ENCODE results near the gene ARPP21. TPM values are rescaled to one million over a fixed set of nuclear protein-coding genes. Genes with fewer than 3 reads are reported as not detected.

ARPP21 gene
- total and polyA plus RNA-seq, 7 experiments from 2014 or later = not detected

DNA sequence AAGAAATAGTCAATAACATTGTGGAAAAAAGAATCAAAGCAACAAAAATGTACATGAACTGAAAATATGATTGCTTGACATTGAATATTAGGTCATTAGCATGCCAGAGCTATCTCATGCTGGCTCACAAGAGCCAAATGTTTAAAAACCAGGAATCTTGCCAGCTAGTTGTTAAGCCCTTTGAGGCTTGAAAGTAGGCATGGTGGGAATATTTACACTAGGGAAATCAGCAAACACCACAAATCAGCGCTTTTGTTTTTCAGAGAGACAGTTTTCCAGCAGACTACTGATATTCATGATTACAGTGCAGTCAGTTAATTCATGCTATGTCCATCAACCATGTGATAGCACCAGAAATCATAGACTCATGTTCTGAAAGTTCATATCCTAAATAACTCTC is 144.8 kb downstream of the ARPP21 start:
- H3K4me3 Mint-ChIP-seq = no peak overlapping the region
- CTCF ChIA-PET = no interaction called here

DNA sequence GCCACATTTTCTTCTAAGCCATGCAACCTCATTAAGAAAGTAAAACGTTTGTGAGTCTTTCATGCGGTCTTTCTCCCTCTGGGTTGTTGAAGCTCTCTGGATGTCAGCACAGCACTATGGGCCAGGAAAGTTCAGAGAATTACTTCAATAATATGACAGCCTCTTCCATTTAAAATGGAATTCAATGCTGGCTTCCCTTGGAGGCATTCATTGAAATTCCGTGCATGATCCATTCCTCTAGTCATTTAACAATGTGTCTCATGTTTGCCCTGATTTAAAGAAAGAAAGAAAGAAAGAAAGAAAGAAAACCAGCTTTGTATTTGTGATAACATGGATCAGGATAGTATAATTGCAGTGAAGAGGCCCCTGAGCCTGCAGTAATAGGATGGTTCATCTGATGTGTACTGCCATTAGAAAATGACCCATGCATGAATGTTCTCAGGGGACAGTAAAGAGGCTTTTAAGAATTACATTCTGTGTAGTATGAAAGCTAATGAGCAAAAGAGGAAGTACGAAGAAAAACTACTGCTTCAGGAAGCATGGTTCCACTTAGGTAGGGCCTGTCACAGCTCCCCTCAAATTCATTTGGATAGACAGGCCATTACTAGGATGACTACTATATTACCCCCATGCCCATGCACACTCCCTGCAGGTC is 146.0 kb downstream of the ARPP21 start:
- Mint-ChIP-seq H3K9me3 (peaks cover 0 to 8% (median 0%) of the 10 kb centered on the region in 11 donors), H3K27me3 (no peaks in the 10 kb centered on the region), H3K4me1 (no peaks in the 10 kb centered on the region), H3K4me3 (no peak overlapping the region), H3K36me3 (no peaks in the 10 kb centered on the region), H3K27ac (no peak overlapping the region)
- no peak overlapping the region for H3K27ac ChIP-seq (ENCODE audit: low read depth, low read length)
- H3K27me3 ChIP-seq (ENCODE audit: control insufficient read depth in 2 of 2, insufficient read depth in 2 of 2, low read length in 2 of 2) = no peaks in the 10 kb centered on the region
- ATAC-seq (no peak), DNase-seq (no peak)
- no peaks in the 10 kb centered on the region for H3K4me1 ChIP-seq (ENCODE audit: control insufficient read depth in 2 of 2, insufficient read depth in 2 of 2, low read length in 2 of 2)
- CTCF ChIA-PET = no interaction called here
- POLR2A ChIA-PET = no interaction called here
- H3K36me3 ChIP-seq (ENCODE audit: control insufficient read depth in 2 of 3, insufficient read depth in 3 of 3, low read length in 3 of 3) = no peaks in the 10 kb centered on the region
- no peaks in the 10 kb centered on the region for H3K9me3 ChIP-seq (ENCODE audit: control insufficient read depth in 2 of 3, low read length in 3 of 3)
- intact Hi-C loops (cut with micrococcal nuclease) = no loop called here
- H3K4me3 ChIP-seq (ENCODE audit: low read length) = no peak overlapping the region

More for the DNA sequence above, 144.8 kb downstream of the ARPP21 start:
- Mint-ChIP-seq H3K4me1 (no peaks in the 10 kb centered on the region), H3K27me3 (no peaks in the 10 kb centered on the region), H3K9me3 (peaks cover 0 to 8% (median 0%) of the 10 kb centered on the region in 11 donors), H3K27ac (no peak overlapping the region), H3K36me3 (no peaks in the 10 kb centered on the region)
- intact Hi-C loops (cut with micrococcal nuclease) = no loop called here
- ATAC-seq (no peak), DNase-seq (no peak)
- H3K4me1 ChIP-seq (ENCODE audit: control insufficient read depth in 2 of 2, insufficient read depth in 2 of 2, low read length in 2 of 2) = no peaks in the 10 kb centered on the region
- H3K9me3 ChIP-seq (ENCODE audit: control insufficient read depth in 2 of 3, low read length in 3 of 3) = no peaks in the 10 kb centered on the region
- H3K36me3 ChIP-seq (ENCODE audit: control insufficient read depth in 2 of 3, insufficient read depth in 3 of 3, low read length in 3 of 3) = no peaks in the 10 kb centered on the region
- H3K27me3 ChIP-seq (ENCODE audit: control insufficient read depth in 2 of 2, insufficient read depth in 2 of 2, low read length in 2 of 2) = no peaks in the 10 kb centered on the region
- H3K4me3 ChIP-seq (ENCODE audit: low read length) = no peak overlapping the region
- POLR2A ChIA-PET = no interaction called here
- H3K27ac ChIP-seq (ENCODE audit: low read depth, low read length) = no peak overlapping the region

DNA sequence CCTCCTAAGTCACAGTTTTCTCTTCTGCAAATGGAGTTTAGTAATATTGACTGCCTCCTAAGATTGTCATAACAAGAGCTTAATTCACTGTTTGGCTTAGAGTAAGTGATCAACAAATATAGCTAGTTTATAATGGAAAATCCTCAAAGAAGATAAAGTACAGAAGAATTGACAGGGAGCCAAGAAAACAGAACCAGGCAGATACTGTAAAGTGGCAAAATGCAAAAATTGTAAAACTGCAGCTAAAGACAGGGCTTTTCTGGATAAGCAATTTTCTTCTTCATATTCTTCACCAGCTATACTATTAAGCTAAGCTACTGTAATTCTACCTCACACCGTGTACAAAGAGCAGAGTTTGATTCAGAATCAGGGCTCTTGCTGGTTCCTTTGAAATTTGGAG is 148.6 kb downstream of the ARPP21 start:
- H3K36me3 Mint-ChIP-seq = no peaks in the 10 kb centered on the region
- H3K27me3 Mint-ChIP-seq = no peaks in the 10 kb centered on the region
- Histone ChIP-seq H3K27ac (ENCODE audit: low read depth, low read length) (no peak overlapping the region), H3K4me3 (ENCODE audit: low read length) (no peak overlapping the region), H3K4me1 (ENCODE audit: control insufficient read depth in 2 of 2, insufficient read depth in 2 of 2, low read length in 2 of 2) (no peaks in the 10 kb centered on the region), H3K9me3 (ENCODE audit: control insufficient read depth in 2 of 3, low read length in 3 of 3) (no peaks in the 10 kb centered on the region), H3K36me3 (ENCODE audit: control insufficient read depth in 2 of 3, insufficient read depth in 3 of 3, low read length in 3 of 3) (no peaks in the 10 kb centered on the region), H3K27me3 (ENCODE audit: control insufficient read depth in 2 of 2, insufficient read depth in 2 of 2, low read length in 2 of 2) (no peaks in the 10 kb centered on the region)
- intact Hi-C loops (cut with micrococcal nuclease) = no loop called here
- ATAC-seq (no peak), DNase-seq (no peak)
- peaks cover 0 to 8% (median 0%) of the 10 kb centered on the region in 11 donors for H3K9me3 Mint-ChIP-seq
- H3K4me3 Mint-ChIP-seq = no peak overlapping the region
- ChIA-PET POLR2A (no interaction called here), CTCF (no interaction called here)
- H3K27ac Mint-ChIP-seq = no peak overlapping the region
- H3K4me1 Mint-ChIP-seq = no peaks in the 10 kb centered on the region

DNA sequence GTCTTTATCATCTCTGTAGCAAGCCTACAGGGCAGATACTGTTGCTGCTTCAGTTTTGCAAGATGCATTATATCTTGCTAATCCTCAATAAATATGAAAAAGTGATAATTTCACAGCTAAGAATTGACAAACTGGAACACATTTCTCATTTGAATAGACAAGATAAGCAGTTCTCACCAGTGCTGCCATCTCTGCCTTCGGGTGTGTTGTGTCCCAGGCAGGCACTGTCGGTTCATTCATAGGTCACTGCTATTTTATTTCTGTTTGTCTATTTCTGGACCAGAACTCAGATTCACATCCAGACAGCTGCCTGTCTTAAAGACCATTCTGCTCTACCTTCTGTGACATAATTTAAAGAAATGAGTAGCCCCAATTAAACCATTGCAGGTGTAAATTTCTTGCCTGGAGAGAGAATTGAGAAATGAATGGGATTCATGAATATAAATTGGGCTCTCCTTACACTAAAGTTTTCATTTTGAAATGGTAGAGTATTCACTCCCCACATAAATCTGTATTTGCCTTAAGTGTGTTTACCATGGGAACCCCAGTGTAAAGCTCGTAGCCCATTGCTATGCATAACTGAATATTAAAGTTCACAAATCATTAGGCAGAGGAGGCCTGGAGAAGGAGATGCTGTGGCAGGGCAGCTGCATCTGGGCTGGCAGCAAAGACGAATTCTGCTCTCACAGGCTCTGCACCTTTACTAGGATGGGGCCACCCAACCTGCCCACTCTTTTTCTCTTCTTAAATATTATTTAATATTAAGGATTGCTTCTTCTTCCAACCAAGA is 149.9 kb downstream of the ARPP21 start:
- DNase-seq = no peak
- Histone ChIP-seq H3K27me3 (ENCODE audit: control insufficient read depth in 2 of 2, insufficient read depth in 2 of 2, low read length in 2 of 2) (no peaks in the 10 kb centered on the region), H3K9me3 (ENCODE audit: control insufficient read depth in 2 of 3, low read length in 3 of 3) (no peaks in the 10 kb centered on the region), H3K27ac (ENCODE audit: low read depth, low read length) (no peak overlapping the region), H3K4me3 (ENCODE audit: low read length) (no peak overlapping the region), H3K4me1 (ENCODE audit: control insufficient read depth in 2 of 2, insufficient read depth in 2 of 2, low read length in 2 of 2) (no peaks in the 10 kb centered on the region), H3K36me3 (ENCODE audit: control insufficient read depth in 2 of 3, insufficient read depth in 3 of 3, low read length in 3 of 3) (no peaks in the 10 kb centered on the region)
- Mint-ChIP-seq H3K36me3 (no peaks in the 10 kb centered on the region), H3K9me3 (peaks cover 0 to 3% (median 0%) of the 10 kb centered on the region in 11 donors), H3K27ac (no peak overlapping the region), H3K4me3 (no peak overlapping the region), H3K27me3 (no peaks in the 10 kb centered on the region), H3K4me1 (no peaks in the 10 kb centered on the region)
- no peak for ATAC-seq
- ChIA-PET CTCF (no interaction called here), POLR2A (no interaction called here)
- intact Hi-C loops (cut with micrococcal nuclease) = no loop called here

DNA sequence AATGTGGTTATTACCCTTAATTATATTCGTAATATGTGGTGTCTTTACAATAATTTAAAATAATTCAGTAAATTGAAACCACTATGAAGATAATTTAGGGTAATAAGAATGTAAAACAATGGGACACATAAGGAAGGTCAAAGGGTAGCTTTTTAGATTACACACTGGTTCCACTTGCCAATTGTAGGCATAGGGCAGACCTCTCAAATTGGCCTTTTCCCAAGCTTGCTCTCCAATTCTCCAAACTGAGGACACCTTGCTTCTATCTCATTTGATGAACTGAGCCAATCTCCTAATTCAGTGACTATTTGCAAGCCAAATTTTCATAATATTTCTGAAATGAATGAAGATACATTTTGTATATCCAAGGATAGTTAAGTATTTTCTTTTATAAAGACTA is 151.4 kb downstream of the ARPP21 start:
- H3K9me3 ChIP-seq (ENCODE audit: control insufficient read depth in 2 of 3, low read length in 3 of 3) = no peaks in the 10 kb centered on the region
- ChIA-PET CTCF (no interaction called here), POLR2A (no interaction called here)
- no peaks in the 10 kb centered on the region for H3K36me3 ChIP-seq (ENCODE audit: control insufficient read depth in 2 of 3, insufficient read depth in 3 of 3, low read length in 3 of 3)
- DNase-seq (no peak), ATAC-seq (no peak)
- H3K27me3 ChIP-seq (ENCODE audit: control insufficient read depth in 2 of 2, insufficient read depth in 2 of 2, low read length in 2 of 2) = no peaks in the 10 kb centered on the region
- Mint-ChIP-seq H3K9me3 (peaks cover 0 to 1% (median 0%) of the 10 kb centered on the region in 11 donors), H3K36me3 (no peaks in the 10 kb centered on the region), H3K27ac (no peak overlapping the region), H3K4me3 (no peak overlapping the region), H3K27me3 (no peaks in the 10 kb centered on the region), H3K4me1 (no peaks in the 10 kb centered on the region)
- no peak overlapping the region for H3K27ac ChIP-seq (ENCODE audit: low read depth, low read length)
- H3K4me1 ChIP-seq (ENCODE audit: control insufficient read depth in 2 of 2, insufficient read depth in 2 of 2, low read length in 2 of 2) = no peaks in the 10 kb centered on the region
- intact Hi-C loops (cut with micrococcal nuclease) = no loop called here
- no peak overlapping the region for H3K4me3 ChIP-seq (ENCODE audit: low read length)

DNA sequence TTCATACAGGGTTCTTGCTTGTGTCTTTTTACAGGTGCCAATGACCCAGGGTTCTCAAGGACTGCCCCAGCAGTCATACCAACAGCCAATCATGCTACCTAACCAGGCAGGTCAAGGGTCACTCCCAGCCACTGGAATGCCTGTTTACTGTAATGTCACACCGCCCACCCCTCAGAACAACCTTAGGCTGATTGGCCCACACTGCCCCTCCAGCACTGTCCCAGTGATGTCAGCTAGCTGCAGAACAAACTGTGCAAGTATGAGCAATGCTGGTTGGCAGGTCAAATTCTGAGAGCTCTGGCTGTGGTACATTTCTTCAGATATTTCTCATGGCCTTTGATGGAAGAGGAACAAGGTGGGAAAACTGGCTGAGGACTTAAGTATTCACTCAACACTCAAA is 154.3 kb downstream of the ARPP21 start:
- no peak overlapping the region for H3K27ac Mint-ChIP-seq
- intact Hi-C loops (cut with micrococcal nuclease) = no loop called here

DNA sequence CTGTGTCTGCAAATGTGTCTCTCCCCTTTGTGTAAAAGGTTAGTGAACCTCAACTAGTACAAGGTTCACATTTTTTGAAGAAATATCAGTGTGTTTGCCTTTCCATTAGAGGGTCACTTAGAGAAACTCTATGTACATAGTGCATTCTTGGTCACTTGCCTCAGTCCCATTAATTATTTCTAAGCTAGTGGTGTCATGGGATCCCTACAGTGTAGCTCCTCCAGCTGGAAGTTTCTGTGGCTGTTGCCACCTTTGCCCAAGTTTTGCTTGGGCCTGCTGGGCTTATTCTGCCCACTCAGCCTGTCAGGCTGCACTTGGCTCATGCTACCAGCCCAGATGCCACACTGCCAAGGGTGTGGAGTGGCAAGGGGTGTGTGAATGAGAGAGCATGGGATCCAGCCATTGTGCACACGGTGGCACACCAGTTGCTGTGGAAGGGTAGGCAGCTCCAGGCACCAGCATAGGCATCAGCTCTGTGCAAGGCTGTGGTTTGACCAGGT is 161.7 kb downstream of the ARPP21 start:
- ATAC-seq (no peak), DNase-seq (no peak)
- POLR2A ChIA-PET = no interaction called here
- Histone ChIP-seq H3K4me1 (ENCODE audit: control insufficient read depth in 2 of 2, insufficient read depth in 2 of 2, low read length in 2 of 2) (no peaks in the 10 kb centered on the region), H3K4me3 (ENCODE audit: low read length) (no peak overlapping the region), H3K9me3 (ENCODE audit: control insufficient read depth in 2 of 3, low read length in 3 of 3) (no peaks in the 10 kb centered on the region), H3K27me3 (ENCODE audit: control insufficient read depth in 2 of 2, insufficient read depth in 2 of 2, low read length in 2 of 2) (no peaks in the 10 kb centered on the region), H3K36me3 (ENCODE audit: control insufficient read depth in 2 of 3, insufficient read depth in 3 of 3, low read length in 3 of 3) (no peaks in the 10 kb centered on the region), H3K27ac (ENCODE audit: low read depth, low read length) (no peak overlapping the region)
- Mint-ChIP-seq H3K36me3 (no peaks in the 10 kb centered on the region), H3K4me1 (no peaks in the 10 kb centered on the region), H3K9me3 (peaks cover 0 to 3% (median 0%) of the 10 kb centered on the region in 11 donors), H3K27ac (no peak overlapping the region), H3K4me3 (no peak overlapping the region), H3K27me3 (no peaks in the 10 kb centered on the region)
- CTCF ChIA-PET = no interaction called here
- intact Hi-C loops (cut with micrococcal nuclease) = no loop called here

More for the DNA sequence above, 154.3 kb downstream of the ARPP21 start:
- Histone ChIP-seq H3K36me3 (ENCODE audit: control insufficient read depth in 2 of 3, insufficient read depth in 3 of 3, low read length in 3 of 3) (no peaks in the 10 kb centered on the region), H3K4me3 (ENCODE audit: low read length) (no peak overlapping the region), H3K27me3 (ENCODE audit: control insufficient read depth in 2 of 2, insufficient read depth in 2 of 2, low read length in 2 of 2) (no peaks in the 10 kb centered on the region), H3K4me1 (ENCODE audit: control insufficient read depth in 2 of 2, insufficient read depth in 2 of 2, low read length in 2 of 2) (no peaks in the 10 kb centered on the region), H3K9me3 (ENCODE audit: control insufficient read depth in 2 of 3, low read length in 3 of 3) (no peaks in the 10 kb centered on the region), H3K27ac (ENCODE audit: low read depth, low read length) (no peak overlapping the region)
- H3K4me3 Mint-ChIP-seq = no peak overlapping the region
- no peaks in the 10 kb centered on the region for H3K27me3 Mint-ChIP-seq
- ATAC-seq (no peak), DNase-seq (no peak)
- ChIA-PET CTCF (no interaction called here), POLR2A (no interaction called here)
- peaks cover 0 to 3% (median 0%) of the 10 kb centered on the region in 11 donors for H3K9me3 Mint-ChIP-seq
- no peaks in the 10 kb centered on the region for H3K4me1 Mint-ChIP-seq
- H3K36me3 Mint-ChIP-seq = no peaks in the 10 kb centered on the region
